Sigmoid colon (tissue), 3 donors: Measurements from ENCODE around the gene PLCD3.

Experiments
- CTCF ChIP-seq, 4 experiments: fragments of 450-650 bp in 3 of 4; fragments of 200-600 bp in 1 of 4; IDR thresholded peaks; one replicate each; pipeline ENCODE4 v1.5.1; 2016 to 2019; ENCODE audit warnings: antibody characterized with exemption in 4 of 4, mild to moderate bottlenecking in 3 of 4, moderate library complexity in 2 of 4
- POLR2A ChIP-seq, 2 donors: fragments of 450-650 bp; IDR thresholded peaks; one replicate each; pipeline ENCODE4 v1.6.1; 2016; ENCODE audit warnings: antibody characterized with exemption in 2 of 2, mild to moderate bottlenecking in 2 of 2, moderate library complexity in 2 of 2

- TF ChIP-seq CTCF (IDR thresholded peaks at IDR 0.05) = no peak
- no peak for TF ChIP-seq POLR2A (IDR thresholded peaks at IDR 0.05)
Observed at GRCh38 chr17:45146592-45146889, 14.2 kb upstream of the PLCD3 start.
